Astrocyte of the spinal cord (primary cell): ENCODE results near the gene WDR31.

Experiments
- DNase-seq: peaks from one replicate; pipeline ENCODE4 v3.0.0; 2011; ENCODE audit warnings: low read depth, low spot score
- H3K4me3 ChIP-seq: 2 replicates; pipeline ENCODE4 v1.5.1; 2011; ENCODE audit warnings: low read depth, mild to moderate bottlenecking, low read length, moderate library complexity
- CTCF ChIP-seq: IDR thresholded peaks from 2 replicates; pipeline ENCODE4 v1.5.1; 2012; ENCODE audit warnings: low read depth, mild to moderate bottlenecking, low read length, inconsistent platforms
- in situ Hi-C: cut with HindIII; loops from 2 replicates; pipeline ENCODE4 v1.10.0; 2017; ENCODE audit warnings: low sequenced_read_pairs

Gene WDR31

GRCh38 chr9:113349066-113349444, 9.0 kb upstream of the WDR31 start:
- no peak overlapping the region for H3K4me3 ChIP-seq
- in situ Hi-C loops: no loop called here
- DNase-seq: no peak
- TF ChIP-seq CTCF: no peak

GRCh38 chr9:113348437-113348836, 8.4 kb upstream of the WDR31 start:
- no peak overlapping the region for H3K4me3 ChIP-seq
- DNase-seq: no peak
- in situ Hi-C loops: no loop called here
- TF ChIP-seq CTCF: no peak

- H3K4me3 ChIP-seq: no peak overlapping the region
- TF ChIP-seq CTCF: no peak
- DNase-seq: no peak
- in situ Hi-C loops: no loop called here
Observed at GRCh38 chr9:113345671-113346070, 5.6 kb upstream of the WDR31 start.

- no peak overlapping the region for H3K4me3 ChIP-seq
- DNase-seq: no peak
- in situ Hi-C loops: no loop called here
- TF ChIP-seq CTCF: no peak
Observed at GRCh38 chr9:113345190-113345589, 5.1 kb upstream of the WDR31 start.

GRCh38 chr9:113343732-113344231, 3.7 kb upstream of the WDR31 start:
- H3K4me3 ChIP-seq: no peak overlapping the region
- in situ Hi-C loops: no loop called here
- DNase-seq: peak; percentile 10
- no peak for TF ChIP-seq CTCF

- no peak for DNase-seq
- TF ChIP-seq CTCF: no peak
- no peak overlapping the region for H3K4me3 ChIP-seq
- in situ Hi-C loops: no loop called here
Observed at GRCh38 chr9:113341712-113342410, 1.8 kb upstream of the WDR31 start.
